Endothelial cell of umbilical vein (primary cell): ENCODE data around the gene REM2. TPM values are rescaled to one million over a fixed set of nuclear protein-coding genes. Genes with fewer than 3 reads are reported as not detected.

ENCODE experiments used
- Bru-seq: library from RNA; stranded (reverse); fragments of 400-500 nt; gene quantifications from one replicate; lab custom pipeline; 2021; lab: Mats Ljungman, UMichigan
- BruChase-seq, 2 experiments: library from RNA; stranded (reverse); fragments of 400-500 nt; gene quantifications; one replicate each; lab custom pipeline; 2021; lab: Mats Ljungman, UMichigan
- BruUV-seq: library from RNA; stranded (reverse); fragments of 400-500 nt; replicated peaks from 2 replicates; lab custom pipeline; 2021; lab: Mats Ljungman, UMichigan
- CTCF ChIA-PET: fragments of 300-600, 350-600 bp; sonication (Branson Sonifier 250); formaldehyde crosslinking; loops from one replicate; lab custom pipeline; 2021; ENCODE audit warnings: antibody characterized with exemption, inconsistent platforms; lab: Charles Lee
- POLR2A ChIA-PET: fragments of 300-600, 350-600 bp; sonication (Branson Sonifier 250); formaldehyde crosslinking; loops from one replicate; lab custom pipeline; 2021; ENCODE audit warnings: antibody characterized with exemption, inconsistent platforms; lab: Charles Lee
- DNase-seq: peaks from one replicate; pipeline ENCODE4 v3.0.0-alpha.2; 2011; ENCODE audit warnings: low read depth, low spot score
- FAIRE-seq: peaks from 2 replicates; lab custom pipeline; 2011; peaks lifted over from hg19 to GRCh38; lab: Jason Lieb, UNC
- H2AFZ ChIP-seq: 2 replicates; pipeline ENCODE4 v1.6.0; 2012; ENCODE audit warnings: low read depth, low read length, control low read depth, inconsistent platforms
- H3K27ac ChIP-seq: 2 replicates; pipeline ENCODE4 v1.5.1; 2011; ENCODE audit warnings: low read depth, mild to moderate bottlenecking, control low read depth, low read length, moderate library complexity; ENCODE audit not compliant: insufficient read depth
- H3K27me3 ChIP-seq, 2 experiments: 2 replicates each; pipeline versions ENCODE4 v1.6.0 to v1.6.1; 2011; ENCODE audit warnings: low read length in 2 of 2, mixed read lengths in 1 of 2; ENCODE audit not compliant: control insufficient read depth in 2 of 2, insufficient read depth in 2 of 2
- H3K36me3 ChIP-seq, 2 experiments: 2 replicates in 1 of 2; 3 replicates in 1 of 2; pipeline ENCODE4 v1.5.1; 2011; ENCODE audit warnings: low read length in 2 of 2, mild to moderate bottlenecking in 1 of 2, moderate library complexity in 1 of 2; ENCODE audit not compliant: control insufficient read depth in 2 of 2, insufficient read depth in 2 of 2; ENCODE audit errors: extremely low read depth in 1 of 2
- H3K4me1 ChIP-seq: 3 replicates; pipeline ENCODE4 v1.5.1; 2011; ENCODE audit warnings: mild to moderate bottlenecking, low read length; ENCODE audit not compliant: control insufficient read depth, insufficient read depth; ENCODE audit errors: extremely low read depth
- H3K4me2 ChIP-seq: 2 replicates; pipeline ENCODE4 v1.6.1; 2011; ENCODE audit warnings: low read length, control low read depth, mixed read lengths; ENCODE audit not compliant: insufficient read depth
- H3K4me3 ChIP-seq, 3 experiments: fragments of 200-600 bp in 1 of 3; sonication (generic), shearing (Covaris generic) in 1 of 3; replicated peaks in 1 of 3; 2 replicates each; pipeline ENCODE4 v1.5.1; 2011 to 2016; ENCODE audit warnings: control low read depth in 3 of 3, low read length in 3 of 3, mild to moderate bottlenecking in 2 of 3, inconsistent platforms in 1 of 3, low read depth in 1 of 3, moderate library complexity in 1 of 3; ENCODE audit not compliant: insufficient read depth in 1 of 3
- H3K79me2 ChIP-seq: 2 replicates; pipeline ENCODE4 v1.6.0; 2012; ENCODE audit warnings: low read length, inconsistent platforms; ENCODE audit not compliant: control insufficient read depth, insufficient read depth
- H3K9ac ChIP-seq: replicated peaks from 2 replicates; pipeline ENCODE3; 2011; ENCODE audit warnings: low read length, control low read depth; ENCODE audit not compliant: insufficient read depth; ENCODE audit errors: extremely low read depth
- H3K9me1 ChIP-seq: replicated peaks from 3 replicates; pipeline ENCODE4 v1.6.0; 2011; ENCODE audit warnings: mild to moderate bottlenecking, low read length; ENCODE audit not compliant: control insufficient read depth, insufficient read depth; ENCODE audit errors: extremely low read depth
- H3K9me3 ChIP-seq: replicated peaks from 2 replicates; pipeline ENCODE4 v1.5.1; 2012; ENCODE audit warnings: low read length, inconsistent platforms; ENCODE audit not compliant: control insufficient read depth, insufficient read depth
- H4K20me1 ChIP-seq: replicated peaks from 2 replicates; pipeline ENCODE3; 2011; ENCODE audit warnings: mild to moderate bottlenecking, low read length; ENCODE audit not compliant: control insufficient read depth, insufficient read depth; ENCODE audit errors: extremely low read depth
- CTCF ChIP-seq, 2 donors: IDR thresholded peaks; 1 replicate in 1 of 2; 2 replicates in 1 of 2; pipeline ENCODE4 v1.5.1; 2011; ENCODE audit warnings: low read length in 2 of 2, mild to moderate bottlenecking in 2 of 2, moderate library complexity in 2 of 2, control low read depth in 1 of 2, inconsistent platforms in 1 of 2, low read depth in 1 of 2; ENCODE audit not compliant: insufficient read depth in 1 of 2; ENCODE audit errors: extremely low read depth in 1 of 2
- EZH2 ChIP-seq: IDR thresholded peaks from 2 replicates; pipeline ENCODE4 v1.6.1; 2012; ENCODE audit warnings: borderline replicate concordance, low read depth, mild to moderate bottlenecking, moderate library complexity, low read length, inconsistent platforms; ENCODE audit not compliant: severe bottlenecking
- FOS ChIP-seq: IDR thresholded peaks from 2 replicates; pipeline ENCODE4 v1.6.1; 2011; ENCODE audit warnings: mild to moderate bottlenecking, low read length, moderate library complexity, borderline replicate concordance; ENCODE audit not compliant: insufficient read depth
- GATA2 ChIP-seq: IDR thresholded peaks from 2 replicates; pipeline ENCODE4 v1.7.0; 2011; ENCODE audit warnings: low read depth, mild to moderate bottlenecking, moderate library complexity, mixed read lengths, low read length; ENCODE audit not compliant: insufficient read length, insufficient read depth
- JUN ChIP-seq: IDR thresholded peaks from 2 replicates; pipeline ENCODE4 v1.6.1; 2011; ENCODE audit warnings: borderline replicate concordance, low read depth; ENCODE audit not compliant: insufficient read length, insufficient read depth
- MAX ChIP-seq: IDR thresholded peaks from 2 replicates; pipeline ENCODE4 v1.6.1; 2011; ENCODE audit not compliant: insufficient read depth, insufficient read length
- MYC ChIP-seq: IDR thresholded peaks from one replicate; pipeline ENCODE4 v1.6.1; 2011; ENCODE audit warnings: mild to moderate bottlenecking, low read depth, low read length
- POLR2A ChIP-seq: IDR thresholded peaks from 2 replicates; pipeline ENCODE4 v1.6.1; 2012; ENCODE audit warnings: low read depth, mild to moderate bottlenecking, control low read depth, low read length
- POLR2AphosphoS5 ChIP-seq: IDR thresholded peaks from 2 replicates; pipeline ENCODE4 v1.6.1; 2012; ENCODE audit warnings: low read depth, mild to moderate bottlenecking, control low read depth, low read length, moderate library complexity; ENCODE audit not compliant: insufficient read depth
- dilution Hi-C: fragments of 300-500 bp; cut with MboI; formaldehyde crosslinking; loops from one replicate; pipeline ENCODE4 v1.15.0; 2019; ENCODE audit warnings: low sequenced_read_pairs; ENCODE audit not compliant: extremely low pct_ligation_motif_present
- intact Hi-C: fragments of 100-400 bp; cut with micrococcal nuclease; formaldehyde crosslinking; loops from one replicate; pipeline ENCODE4 v1.10.0; 2022
- long read RNA-seq: library from polyadenylated mRNA; stranded (forward); transcript quantifications from one replicate; pipeline ENCODE4 v2.0.0, GENCODE V29; 2021
- polyA minus RNA-seq, 3 experiments: library from RNA; depleted of rRNA, polyadenylated mRNA; stranded (reverse); fragments of >200 nt; gene quantifications; 1 replicate in 1 of 3; 2 replicates in 2 of 3; pipeline ENCODE4 v1.2.3, GENCODE V29; 2011
- polyA plus RNA-seq, 4 experiments: library from polyadenylated mRNA; depleted of rRNA in 3 of 4; stranded (reverse) in 3 of 4; unstranded in 1 of 4; fragments of >200 nt; gene quantifications; 2 replicates each; pipeline versions ENCODE4 v1.2.1 to v1.2.3, GENCODE V29; 2011 to 2012; ENCODE audit warnings: missing spikeins in 1 of 4
- total RNA-seq: library from RNA; stranded (reverse); gene quantifications from 2 replicates; pipeline ENCODE4 v1.2.3, GENCODE V29; 2021

The REM2 gene
- total RNA-seq (0.33 TPM in 1 of 2 replicates, not detected in the other), polyA plus RNA-seq (0.06 TPM in 1 of 2 replicates, not detected in the other), polyA minus RNA-seq (0.17 TPM in 1 of 2 replicates, not detected in the other), Bru-seq, nascent RNA (not detected), BruChase-seq, experiment 1, labeled RNA remaining after a 6-hour chase (percentile 51 among the genes with signal in this experiment), BruChase-seq, experiment 2, labeled RNA remaining after a 2-hour chase (percentile 33 among the genes with signal in this experiment)
- polyA plus RNA-seq (2011; cell fraction: cytosol; rRNA removed), result 0.04 TPM in 1 of 2 replicates, not detected in the other
- polyA plus RNA-seq (2011; cell fraction: nucleus; rRNA removed), result 0.46 TPM in 2 replicates
- not detected in 2 replicates for polyA plus RNA-seq (2012)
- not detected for polyA minus RNA-seq (2011; cell fraction: cytosol; rRNA and poly(A)+ RNA removed)
- polyA minus RNA-seq (2011; cell fraction: nucleus; rRNA and poly(A)+ RNA removed), result 0.34 TPM in 1 of 2 replicates, not detected in the other
- long read RNA-seq, result 0 reads

- CTCF ChIA-PET, result interaction anchor here (0.9 to 11.4 kb wide), 5 partner anchors 10 to 324 kb away, joined by 3 to 80 read pairs (median 14); partner anchors contain the start of gene LRP10
- Histone ChIP-seq H3K4me2 (no peak within 1 kb of the TSS), H4K20me1 (no peaks in the 10 kb centered on the region), H3K79me2 (no peaks in the 10 kb centered on the region), H3K36me3 (peaks cover 0 to 4% of the 10 kb centered on the region in 2 experiments), H3K9me3 (no peaks in the 10 kb centered on the region), H3K27ac (no peak within 1 kb of the TSS), H3K4me3 (no peak within 1 kb of the TSS), H3K27me3 (no peaks in the 10 kb centered on the region), H3K9me1 (no peaks in the 10 kb centered on the region), H3K4me1 (no peaks in the 10 kb centered on the region), H3K9ac (no peak within 1 kb of the TSS), H2AFZ (no peak within 1 kb of the TSS)
- POLR2A ChIA-PET, result interaction anchor here (1.4 kb wide), 1 partner anchor 61 kb away, joined by 3 read pairs; no protein-coding TSS in a partner anchor
- intact Hi-C loops, result no loop called here
- FAIRE-seq, result no peak
- no TSS peak for BruUV-seq
- TF ChIP-seq MAX, result no peak
- no peak for TF ChIP-seq POLR2A
- TF ChIP-seq JUN, result no peak
- no peak for TF ChIP-seq FOS
- TF ChIP-seq EZH2, result no peak
- TF ChIP-seq CTCF (IDR thresholded peaks at IDR 0.05; ENCODE audit: extremely low read depth in 1 of 2, insufficient read depth in 1 of 2, low read depth in 1 of 2, low read length in 2 of 2), result no peak
- no peak for TF ChIP-seq MYC
- TF ChIP-seq GATA2, result no peak
- no peak for TF ChIP-seq POLR2AphosphoS5
- no peak for DNase-seq
- dilution Hi-C loops, result no loop called here
Observed at GRCh38 chr14:22883173-22883976, at the start of gene REM2. Gene REM2 (plus strand): TSS chr14:22883222. CDS start chr14:22883288, 66 bp downstream.
